Measurements from ENCODE around the gene RNASE2. TPM values are rescaled to one million over a fixed set of nuclear protein-coding genes. Genes with fewer than 3 reads are reported as not detected.
"Not testable (repeated sequence)": the region's sequence is repeated elsewhere in the genome, so short reads cannot be mapped to it uniquely, and the experiment has no call there.

Gene RNASE2
- total and polyA plus RNA-seq, 2 donors (not counting 3 experiments of a cell fraction or from before 2014, with no cell fraction given) = not detected

DNA sequence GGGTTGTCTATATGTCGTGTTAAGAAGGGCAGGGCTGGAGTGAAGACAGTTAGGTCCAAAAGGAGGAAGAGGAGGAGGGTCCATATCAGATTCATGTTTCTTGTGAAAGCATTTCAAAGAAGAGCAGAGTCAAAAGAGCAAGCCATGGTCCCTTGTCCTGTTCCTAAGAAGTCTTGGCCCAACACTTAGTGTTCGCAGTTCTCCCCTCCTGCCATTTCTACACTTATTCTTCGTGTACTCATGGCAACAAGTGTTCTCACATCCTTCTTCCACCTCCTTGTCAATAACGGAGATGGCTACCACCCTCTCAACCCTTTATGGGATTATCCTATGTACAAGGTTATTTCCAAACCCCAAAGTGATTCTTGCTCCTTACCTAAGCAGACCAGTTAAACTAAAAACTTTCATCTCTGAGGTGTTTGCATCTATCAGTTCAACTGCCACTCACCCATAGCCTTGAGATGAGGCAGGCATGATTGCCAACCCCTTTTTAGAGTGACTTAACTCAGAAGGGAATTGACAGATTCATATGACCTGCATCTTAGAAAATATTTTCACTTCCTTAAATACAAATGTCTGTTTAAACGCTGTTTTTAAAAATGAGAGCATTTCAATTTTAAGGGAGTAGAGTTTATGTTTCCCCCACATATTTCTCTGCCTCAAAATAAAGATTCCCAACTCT is 19.8 kb upstream of the RNASE2 start:
- no peak overlapping the region for H3K4me2 ChIP-seq (ENCODE audit: insufficient read depth, low read length)
- no peaks in the 10 kb centered on the region for H4K20me1 ChIP-seq (replicated peaks; ENCODE audit: control insufficient read depth, extremely low read depth, insufficient read depth, low read length)
- no peaks in the 10 kb centered on the region for H3K36me3 ChIP-seq (ENCODE audit: control insufficient read depth in 2 of 2, extremely low read depth in 1 of 2, insufficient read depth in 2 of 2, low read length in 2 of 2)
- TF ChIP-seq, protein P1, sequence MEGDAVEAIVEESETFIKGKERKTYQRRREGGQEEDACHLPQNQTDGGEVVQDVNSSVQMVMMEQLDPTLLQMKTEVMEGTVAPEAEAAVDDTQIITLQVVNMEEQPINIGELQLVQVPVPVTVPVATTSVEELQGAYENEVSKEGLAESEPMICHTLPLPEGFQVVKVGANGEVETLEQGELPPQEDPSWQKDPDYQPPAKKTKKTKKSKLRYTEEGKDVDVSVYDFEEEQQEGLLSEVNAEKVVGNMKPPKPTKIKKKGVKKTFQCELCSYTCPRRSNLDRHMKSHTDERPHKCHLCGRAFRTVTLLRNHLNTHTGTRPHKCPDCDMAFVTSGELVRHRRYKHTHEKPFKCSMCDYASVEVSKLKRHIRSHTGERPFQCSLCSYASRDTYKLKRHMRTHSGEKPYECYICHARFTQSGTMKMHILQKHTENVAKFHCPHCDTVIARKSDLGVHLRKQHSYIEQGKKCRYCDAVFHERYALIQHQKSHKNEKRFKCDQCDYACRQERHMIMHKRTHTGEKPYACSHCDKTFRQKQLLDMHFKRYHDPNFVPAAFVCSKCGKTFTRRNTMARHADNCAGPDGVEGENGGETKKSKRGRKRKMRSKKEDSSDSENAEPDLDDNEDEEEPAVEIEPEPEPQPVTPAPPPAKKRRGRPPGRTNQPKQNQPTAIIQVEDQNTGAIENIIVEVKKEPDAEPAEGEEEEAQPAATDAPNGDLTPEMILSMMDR (IDR thresholded peaks at IDR 0.05; ENCODE audit: extremely low read depth in 1 of 2, insufficient read depth in 1 of 2, low read depth in 1 of 2, low read length in 2 of 2) = no peak
- TF ChIP-seq FOS (IDR thresholded peaks at IDR 0.05; ENCODE audit: borderline replicate concordance, insufficient read depth, low read length) (no peak), POLR2A (IDR thresholded peaks at IDR 0.05; ENCODE audit: low read depth, low read length) (no peak), MYC (IDR thresholded peaks at IDR 0.05; ENCODE audit: low read depth, low read length) (no peak), EZH2 (IDR thresholded peaks at IDR 0.05; ENCODE audit: borderline replicate concordance, low read depth, low read length, severe bottlenecking) (no peak), POLR2AphosphoS5 (IDR thresholded peaks at IDR 0.05; ENCODE audit: insufficient read depth, low read depth, low read length) (no peak), GATA2 (IDR thresholded peaks at IDR 0.05; ENCODE audit: insufficient read depth, insufficient read length, low read depth, low read length) (no peak), JUN (IDR thresholded peaks at IDR 0.05; ENCODE audit: borderline replicate concordance, insufficient read depth, insufficient read length, low read depth) (no peak)
- TF ChIP-seq, protein P2, sequence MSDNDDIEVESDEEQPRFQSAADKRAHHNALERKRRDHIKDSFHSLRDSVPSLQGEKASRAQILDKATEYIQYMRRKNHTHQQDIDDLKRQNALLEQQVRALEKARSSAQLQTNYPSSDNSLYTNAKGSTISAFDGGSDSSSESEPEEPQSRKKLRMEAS (IDR thresholded peaks at IDR 0.05; ENCODE audit: insufficient read depth, insufficient read length) = no peak
- H3K9ac ChIP-seq (replicated peaks; ENCODE audit: extremely low read depth, insufficient read depth, low read length) = no peak overlapping the region
- no peak overlapping the region for H3K4me3 ChIP-seq (replicated peaks in 1 of 3; ENCODE audit: insufficient read depth in 1 of 3, low read depth in 1 of 3, low read length in 3 of 3)
- CTCF ChIA-PET = interaction anchor here (0.6 kb wide), 1 partner anchor 36 kb away, joined by 3 read pairs; no protein-coding TSS in a partner anchor
- H3K9me3 ChIP-seq (replicated peaks; ENCODE audit: control insufficient read depth, insufficient read depth, low read length) = no peaks in the 10 kb centered on the region
- no peak for DNase-seq (ENCODE audit: low read depth, low spot score)
- H3K4me1 ChIP-seq (ENCODE audit: control insufficient read depth, extremely low read depth, insufficient read depth, low read length) = no peaks in the 10 kb centered on the region
- FAIRE-seq = peak; percentile 12
- POLR2A ChIA-PET = no interaction called here
- peaks cover under 1 to 2% of the 10 kb centered on the region in 2 experiments for H3K27me3 ChIP-seq (ENCODE audit: control insufficient read depth in 2 of 2, insufficient read depth in 2 of 2, low read length in 2 of 2)
- dilution Hi-C loops (cut with MboI; ENCODE audit: extremely low pct_ligation_motif_present, low sequenced_read_pairs) (no loop called here), intact Hi-C loops (cut with micrococcal nuclease) (loop anchor here (10.0 kb wide), 1 partner anchor 81 kb away; no protein-coding TSS in a partner anchor)
- no peak overlapping the region for H2AFZ ChIP-seq (ENCODE audit: low read depth, low read length)
- H3K9me1 ChIP-seq (replicated peaks; ENCODE audit: control insufficient read depth, extremely low read depth, insufficient read depth, low read length) = no peaks in the 10 kb centered on the region
- no peak overlapping the region for H3K27ac ChIP-seq (ENCODE audit: insufficient read depth, low read depth, low read length)
- no TSS peak for BruUV-seq (replicated peaks)
- no peaks in the 10 kb centered on the region for H3K79me2 ChIP-seq (ENCODE audit: control insufficient read depth, insufficient read depth, low read length)

DNA sequence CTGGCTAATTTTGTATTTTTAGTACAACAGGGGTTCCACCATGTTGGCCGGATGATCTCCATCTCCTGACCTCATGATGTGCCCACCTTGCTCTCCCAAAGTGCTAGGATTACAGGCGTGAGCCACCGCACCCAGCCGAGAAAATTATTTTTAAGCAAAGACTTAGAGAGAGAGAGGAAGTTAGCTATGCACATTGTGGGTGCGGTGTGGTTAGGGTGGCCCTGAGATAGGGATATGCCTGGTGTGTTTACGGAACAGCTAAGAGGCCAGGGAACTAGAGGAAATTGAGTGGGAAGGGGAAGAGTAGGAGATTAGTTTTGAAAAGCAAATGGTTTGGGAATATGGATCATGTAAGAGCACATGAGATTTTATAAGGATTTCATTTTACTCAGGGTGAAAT is 10.1 kb upstream of the RNASE2 start:
- H3K79me2 ChIP-seq (ENCODE audit: control insufficient read depth, insufficient read depth, low read length); H3K9me3 ChIP-seq (replicated peaks; ENCODE audit: control insufficient read depth, insufficient read depth, low read length); H3K4me2 ChIP-seq (ENCODE audit: insufficient read depth, low read length); H3K9ac ChIP-seq (replicated peaks; ENCODE audit: extremely low read depth, insufficient read depth, low read length); H3K36me3 ChIP-seq (ENCODE audit: control insufficient read depth in 2 of 2, extremely low read depth in 1 of 2, insufficient read depth in 2 of 2, low read length in 2 of 2); POLR2A ChIA-PET; DNase-seq (ENCODE audit: low read depth, low spot score); H4K20me1 ChIP-seq (replicated peaks; ENCODE audit: control insufficient read depth, extremely low read depth, insufficient read depth, low read length); H2AFZ ChIP-seq (ENCODE audit: low read depth, low read length); BruUV-seq (replicated peaks); H3K9me1 ChIP-seq (replicated peaks; ENCODE audit: control insufficient read depth, extremely low read depth, insufficient read depth, low read length); H3K4me1 ChIP-seq (ENCODE audit: control insufficient read depth, extremely low read depth, insufficient read depth, low read length); H3K27me3 ChIP-seq (ENCODE audit: control insufficient read depth in 2 of 2, insufficient read depth in 2 of 2, low read length in 2 of 2); H3K4me3 ChIP-seq (replicated peaks in 1 of 3; ENCODE audit: insufficient read depth in 1 of 3, low read depth in 1 of 3, low read length in 3 of 3); CTCF ChIA-PET; FAIRE-seq; intact Hi-C loops (cut with micrococcal nuclease); H3K27ac ChIP-seq (ENCODE audit: insufficient read depth, low read depth, low read length); dilution Hi-C loops (cut with MboI; ENCODE audit: extremely low pct_ligation_motif_present, low sequenced_read_pairs): not testable (repeated sequence)

DNA sequence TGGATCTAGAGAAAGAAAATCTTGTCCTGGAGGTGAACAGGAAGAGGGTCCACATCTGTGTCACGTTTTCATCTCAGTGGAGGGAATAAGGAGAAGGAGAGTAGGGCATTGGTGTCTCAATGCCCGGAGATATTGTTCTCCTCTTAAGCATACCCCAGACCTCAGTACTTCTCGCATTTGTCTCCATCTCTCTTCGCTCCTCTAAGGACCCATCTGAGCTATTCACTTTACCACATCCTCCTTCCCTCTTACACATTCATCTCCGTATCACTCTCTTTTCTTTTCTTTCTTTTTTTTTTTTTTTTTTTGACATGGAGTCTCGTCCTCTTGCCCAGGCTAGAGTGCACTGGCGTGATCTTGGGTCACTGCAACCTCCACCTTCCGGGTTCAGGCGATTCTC is 8.6 kb upstream of the RNASE2 start:
- H3K9ac ChIP-seq (replicated peaks; ENCODE audit: extremely low read depth, insufficient read depth, low read length); FAIRE-seq; dilution Hi-C loops (cut with MboI; ENCODE audit: extremely low pct_ligation_motif_present, low sequenced_read_pairs); H4K20me1 ChIP-seq (replicated peaks; ENCODE audit: control insufficient read depth, extremely low read depth, insufficient read depth, low read length); H3K27me3 ChIP-seq (ENCODE audit: control insufficient read depth in 2 of 2, insufficient read depth in 2 of 2, low read length in 2 of 2); POLR2A ChIA-PET; H3K4me3 ChIP-seq (replicated peaks in 1 of 3; ENCODE audit: insufficient read depth in 1 of 3, low read depth in 1 of 3, low read length in 3 of 3); H3K9me1 ChIP-seq (replicated peaks; ENCODE audit: control insufficient read depth, extremely low read depth, insufficient read depth, low read length); H3K79me2 ChIP-seq (ENCODE audit: control insufficient read depth, insufficient read depth, low read length); H3K4me2 ChIP-seq (ENCODE audit: insufficient read depth, low read length); H3K36me3 ChIP-seq (ENCODE audit: control insufficient read depth in 2 of 2, extremely low read depth in 1 of 2, insufficient read depth in 2 of 2, low read length in 2 of 2); BruUV-seq (replicated peaks); H3K9me3 ChIP-seq (replicated peaks; ENCODE audit: control insufficient read depth, insufficient read depth, low read length); CTCF ChIA-PET; DNase-seq (ENCODE audit: low read depth, low spot score); H2AFZ ChIP-seq (ENCODE audit: low read depth, low read length); intact Hi-C loops (cut with micrococcal nuclease); H3K4me1 ChIP-seq (ENCODE audit: control insufficient read depth, extremely low read depth, insufficient read depth, low read length); H3K27ac ChIP-seq (ENCODE audit: insufficient read depth, low read depth, low read length): not testable (repeated sequence)
